Measurements from ENCODE around the gene BLACAT1.
"Not testable (repeated sequence)": the region's sequence is repeated elsewhere in the genome, so short reads cannot be mapped to it uniquely, and the experiment has no call there.

The BLACAT1 gene

DNA sequence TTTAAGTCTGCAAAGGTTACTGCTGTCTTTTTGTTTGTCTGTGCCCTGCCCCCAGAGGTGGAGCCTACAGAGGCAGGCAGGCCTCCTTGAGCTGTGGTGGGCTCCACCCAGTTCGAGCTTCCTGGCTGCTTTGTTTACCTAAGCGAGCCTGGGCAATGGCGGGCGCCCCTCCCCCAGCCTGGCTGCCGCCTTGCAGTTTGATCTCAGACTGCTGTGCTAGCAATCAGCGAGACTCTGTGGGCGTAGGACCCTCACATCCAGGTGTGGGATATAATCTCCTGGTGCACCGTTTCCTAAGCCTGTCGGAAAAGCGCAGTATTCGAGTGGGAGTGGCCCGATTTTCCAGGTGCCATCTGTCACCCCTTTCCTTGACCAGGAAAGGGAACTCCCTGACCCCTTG, 49.6 kb downstream of the BLACAT1 start:
- not testable (repeated sequence) for DNase-seq
